C4-2B (cell line): Measurements from ENCODE around the gene PRKAG2.
"Not testable (repeated sequence)": the region's sequence is repeated elsewhere in the genome, so short reads cannot be mapped to it uniquely, and the experiment has no call there.

ENCODE experiments used
- H3K27ac ChIP-seq: fragments of 450-650 bp; 2 replicates; pipeline ENCODE4 v1.5.1; 2017
- ZFX ChIP-seq: fragments of 450-650 bp; IDR thresholded peaks from 2 replicates; pipeline ENCODE4 v1.6.1; 2017
- TF ChIP-seq, protein P1 (sequence below): fragments of 450-650 bp; conservative IDR thresholded peaks from 2 replicates; pipeline ENCODE4 v1.5.1; 2017; ENCODE audit warnings: mild to moderate bottlenecking

PRKAG2 gene

GRCh38 chr7:151783958-151784575, 92.8 kb downstream of the PRKAG2 start:
- no peak for TF ChIP-seq ZFX
- TF ChIP-seq, protein P1, sequence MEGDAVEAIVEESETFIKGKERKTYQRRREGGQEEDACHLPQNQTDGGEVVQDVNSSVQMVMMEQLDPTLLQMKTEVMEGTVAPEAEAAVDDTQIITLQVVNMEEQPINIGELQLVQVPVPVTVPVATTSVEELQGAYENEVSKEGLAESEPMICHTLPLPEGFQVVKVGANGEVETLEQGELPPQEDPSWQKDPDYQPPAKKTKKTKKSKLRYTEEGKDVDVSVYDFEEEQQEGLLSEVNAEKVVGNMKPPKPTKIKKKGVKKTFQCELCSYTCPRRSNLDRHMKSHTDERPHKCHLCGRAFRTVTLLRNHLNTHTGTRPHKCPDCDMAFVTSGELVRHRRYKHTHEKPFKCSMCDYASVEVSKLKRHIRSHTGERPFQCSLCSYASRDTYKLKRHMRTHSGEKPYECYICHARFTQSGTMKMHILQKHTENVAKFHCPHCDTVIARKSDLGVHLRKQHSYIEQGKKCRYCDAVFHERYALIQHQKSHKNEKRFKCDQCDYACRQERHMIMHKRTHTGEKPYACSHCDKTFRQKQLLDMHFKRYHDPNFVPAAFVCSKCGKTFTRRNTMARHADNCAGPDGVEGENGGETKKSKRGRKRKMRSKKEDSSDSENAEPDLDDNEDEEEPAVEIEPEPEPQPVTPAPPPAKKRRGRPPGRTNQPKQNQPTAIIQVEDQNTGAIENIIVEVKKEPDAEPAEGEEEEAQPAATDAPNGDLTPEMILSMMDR = no peak
- no peak overlapping the region for H3K27ac ChIP-seq

DNA sequence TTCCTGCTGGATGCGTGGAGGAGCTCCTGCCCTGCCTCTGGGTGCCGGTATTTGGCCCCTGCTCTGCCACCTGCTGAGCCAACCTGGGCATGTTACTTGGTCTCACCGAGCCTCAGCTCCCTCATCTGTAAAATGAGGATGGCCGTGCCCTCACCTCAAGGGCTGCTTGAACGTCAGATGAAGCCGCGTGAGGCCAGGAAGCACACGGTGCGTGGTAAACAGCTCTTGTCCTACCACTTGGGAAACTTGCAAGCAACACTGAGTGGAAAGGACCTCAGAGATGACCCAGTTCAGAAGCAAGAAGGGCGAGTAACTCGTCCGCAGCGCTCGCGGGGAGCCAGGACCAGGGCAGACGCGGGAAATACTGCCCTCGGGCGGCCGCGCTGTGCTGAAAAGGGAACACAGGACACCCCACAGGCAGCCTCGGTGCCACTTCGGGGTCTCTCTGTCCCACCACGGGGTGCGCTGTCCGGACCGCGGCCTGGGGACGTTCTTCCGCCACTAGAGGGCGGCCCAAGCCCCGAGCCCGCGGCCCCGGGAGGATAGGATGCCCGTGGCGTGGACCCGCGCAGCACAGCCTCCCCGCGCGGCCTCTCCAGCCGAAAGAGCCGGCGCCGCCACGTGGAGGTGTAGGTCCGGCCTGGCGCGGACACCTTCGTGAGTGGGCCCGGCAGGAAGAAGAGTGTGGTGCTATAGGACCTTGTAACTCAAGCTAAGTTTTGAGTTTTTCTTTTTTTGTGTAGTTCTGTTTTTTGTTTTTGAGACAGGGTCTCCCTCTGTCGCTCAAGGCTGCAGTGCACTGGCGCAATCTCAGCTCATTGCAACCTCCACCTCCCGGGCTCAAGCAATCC, 94.1 kb downstream of the PRKAG2 start:
- H3K27ac ChIP-seq = no peak overlapping the region
- no peak for TF ChIP-seq ZFX
- TF ChIP-seq, protein P1 = peak; percentile 100

- H3K27ac ChIP-seq = not testable (repeated sequence)
Observed at GRCh38 chr7:151782256-151782597, 94.7 kb downstream of the PRKAG2 start.

DNA sequence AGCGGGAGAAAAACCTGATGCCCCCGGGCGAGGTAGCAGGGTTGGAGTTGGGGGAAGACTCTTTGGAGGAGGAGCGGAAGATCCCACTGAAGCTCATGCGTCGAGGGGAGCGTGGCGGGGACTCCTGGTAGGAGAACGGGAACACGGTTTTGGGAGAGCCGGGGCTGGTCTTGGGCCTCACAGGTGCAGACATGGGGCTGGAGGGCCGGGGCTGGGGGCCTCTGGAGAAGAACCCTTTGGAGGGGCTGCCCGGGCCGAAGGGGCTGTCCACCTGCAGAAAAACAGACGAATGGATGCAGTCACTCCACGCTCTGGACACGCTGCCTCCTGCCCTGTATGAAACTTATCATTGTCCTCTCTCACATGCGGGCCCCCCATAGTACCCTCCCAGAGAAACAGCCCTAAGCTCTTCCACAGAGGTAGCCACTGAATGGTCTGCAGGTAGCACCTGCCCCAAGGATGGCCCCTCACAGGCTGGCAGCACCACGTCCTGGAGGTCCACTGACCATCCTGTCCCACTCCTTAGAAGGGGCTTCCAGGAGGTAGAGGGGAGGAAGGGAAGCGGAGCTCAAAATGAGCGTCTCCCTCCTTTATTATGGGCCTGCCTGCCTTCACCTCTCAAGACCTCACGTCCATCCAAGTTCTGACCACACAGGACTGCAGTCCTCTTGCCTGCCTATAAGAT, 95.6 kb downstream of the PRKAG2 start:
- H3K27ac ChIP-seq = no peak overlapping the region
- no peak for TF ChIP-seq ZFX
- TF ChIP-seq, protein P1 = no peak

DNA sequence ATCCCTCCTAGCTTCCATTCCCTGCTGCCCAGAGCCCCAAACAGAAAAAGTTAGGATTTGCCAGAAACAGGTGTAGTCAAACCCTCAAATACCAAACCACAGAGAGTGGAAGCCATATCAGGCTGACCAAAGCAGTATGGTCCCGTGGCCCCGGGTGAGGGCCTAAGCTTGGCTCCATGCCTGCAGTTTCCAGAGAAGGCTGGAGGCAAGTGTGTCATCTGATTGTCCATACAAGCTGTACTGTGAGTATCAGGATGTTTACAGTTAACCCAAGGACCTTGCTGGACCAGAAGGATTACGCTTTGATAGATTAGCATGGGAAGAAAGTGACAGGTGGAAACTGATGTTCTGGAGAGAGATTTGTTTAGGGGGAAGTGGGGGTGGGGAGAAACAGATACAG, 96.3 kb downstream of the PRKAG2 start:
- H3K27ac ChIP-seq = no peak overlapping the region
- TF ChIP-seq ZFX = no peak
- TF ChIP-seq, protein P1 = no peak

GRCh38 chr7:151779678-151780077, 97.2 kb downstream of the PRKAG2 start:
- TF ChIP-seq ZFX = no peak
- TF ChIP-seq, protein P1 = no peak
- no peak overlapping the region for H3K27ac ChIP-seq

DNA sequence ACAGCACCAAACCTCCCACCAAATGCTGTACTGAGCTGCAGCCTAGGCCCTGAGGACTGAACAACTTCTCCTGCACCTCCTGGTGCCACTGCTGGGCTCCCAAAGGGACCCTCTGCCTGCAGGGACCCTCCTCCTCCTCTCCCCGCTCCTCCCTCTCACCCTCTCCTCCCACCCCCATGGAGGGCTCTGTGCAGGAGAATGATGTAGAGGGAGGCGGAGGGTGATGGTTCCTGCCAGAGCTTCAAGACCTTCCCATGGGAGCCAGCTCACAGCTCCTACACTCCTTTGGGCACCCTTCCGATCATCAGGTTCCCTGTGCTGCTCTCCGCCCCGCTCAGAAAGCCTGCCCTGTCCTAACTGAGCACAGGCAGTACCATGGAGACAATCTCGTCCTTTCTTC, 97.7 kb downstream of the PRKAG2 start:
- H3K27ac ChIP-seq = no peak overlapping the region
- TF ChIP-seq, protein P1 = no peak
